GM21786 (cell line): Measurements from ENCODE around the gene BSN.
"Not testable (repeated sequence)": the region's sequence is repeated elsewhere in the genome, so short reads cannot be mapped to it uniquely, and the experiment has no call there.

Experiments
- ATAC-seq: cut with Tn5 transposase; IDR thresholded peaks from one replicate; pipeline ENCODE4 v1.9.1; 2021; ENCODE audit not compliant: unreplicated experiment

The BSN gene

DNA sequence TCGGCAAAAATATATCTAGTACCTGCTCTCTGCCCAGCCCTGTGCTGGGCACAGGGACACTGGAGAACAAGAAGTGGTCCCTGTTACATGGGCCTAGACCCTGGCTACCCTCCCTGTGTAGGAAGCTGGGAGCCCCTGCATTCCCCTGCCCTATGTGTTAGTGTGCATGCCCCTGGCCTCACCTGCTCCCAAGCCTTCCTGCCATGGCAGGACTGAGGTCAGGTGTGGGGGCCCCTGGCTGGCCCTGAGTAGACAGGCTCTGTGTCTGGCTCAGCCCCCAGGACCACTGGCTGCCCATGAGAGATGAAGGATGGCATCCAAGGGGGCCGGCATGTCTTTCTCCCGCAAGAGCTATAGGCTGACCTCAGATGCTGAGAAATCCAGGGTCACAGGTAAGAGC, 136.6 kb downstream of the BSN start:
- ATAC-seq: not testable (repeated sequence)

DNA sequence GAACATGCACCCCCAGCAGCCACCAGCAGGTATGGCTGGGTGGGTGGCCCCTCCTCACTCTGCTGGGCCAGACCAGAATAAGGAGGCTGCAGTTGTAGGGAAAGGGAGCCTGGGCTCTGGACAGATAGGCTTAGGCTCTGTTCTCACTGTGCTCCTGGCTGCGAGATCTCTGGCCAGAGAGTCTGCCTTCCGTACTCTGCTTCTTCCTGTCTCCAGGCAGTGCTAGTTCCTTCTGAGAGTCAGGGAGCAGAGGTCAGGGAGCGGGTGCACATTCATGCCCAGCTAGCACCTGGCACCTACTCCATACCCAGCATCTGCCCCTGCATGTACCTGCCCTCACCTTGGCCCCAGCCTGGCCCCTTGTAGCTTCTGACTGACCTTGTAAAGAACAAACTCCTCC, 137.2 kb downstream of the BSN start:
- ATAC-seq: not testable (repeated sequence)

DNA sequence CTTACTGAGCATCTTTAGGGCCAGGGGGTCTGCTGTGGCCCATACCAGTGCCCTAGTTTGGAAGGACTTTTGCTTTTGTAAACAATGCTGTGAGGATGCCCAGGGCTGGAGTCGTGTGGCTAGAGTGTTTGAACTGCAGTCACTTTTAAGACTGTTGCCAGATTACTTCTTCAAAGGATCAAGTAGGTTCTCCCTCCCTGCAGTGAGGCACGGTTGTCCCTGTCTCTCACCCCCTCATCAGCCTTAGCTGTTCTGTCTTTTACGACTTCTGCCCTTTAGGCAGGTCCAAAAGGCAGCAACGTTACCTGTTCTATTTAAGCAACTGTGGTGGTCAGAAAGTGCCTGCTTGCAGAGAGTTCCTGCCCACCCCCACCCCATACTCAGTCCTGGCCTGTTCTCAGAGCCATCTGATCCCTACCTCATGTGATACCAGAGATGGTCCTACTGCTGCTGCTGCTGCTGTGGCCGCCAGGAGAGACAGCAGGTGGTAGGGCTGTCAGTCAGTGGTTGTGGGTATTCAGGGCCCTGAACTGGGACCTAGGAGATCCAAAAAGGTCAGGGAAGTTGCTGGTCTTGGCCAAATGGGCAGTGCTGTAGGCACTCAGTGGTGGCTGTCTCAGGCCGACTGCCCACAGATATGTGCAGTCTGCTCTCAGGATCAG, 140.3 kb downstream of the BSN start:
- ATAC-seq: not testable (repeated sequence)

DNA sequence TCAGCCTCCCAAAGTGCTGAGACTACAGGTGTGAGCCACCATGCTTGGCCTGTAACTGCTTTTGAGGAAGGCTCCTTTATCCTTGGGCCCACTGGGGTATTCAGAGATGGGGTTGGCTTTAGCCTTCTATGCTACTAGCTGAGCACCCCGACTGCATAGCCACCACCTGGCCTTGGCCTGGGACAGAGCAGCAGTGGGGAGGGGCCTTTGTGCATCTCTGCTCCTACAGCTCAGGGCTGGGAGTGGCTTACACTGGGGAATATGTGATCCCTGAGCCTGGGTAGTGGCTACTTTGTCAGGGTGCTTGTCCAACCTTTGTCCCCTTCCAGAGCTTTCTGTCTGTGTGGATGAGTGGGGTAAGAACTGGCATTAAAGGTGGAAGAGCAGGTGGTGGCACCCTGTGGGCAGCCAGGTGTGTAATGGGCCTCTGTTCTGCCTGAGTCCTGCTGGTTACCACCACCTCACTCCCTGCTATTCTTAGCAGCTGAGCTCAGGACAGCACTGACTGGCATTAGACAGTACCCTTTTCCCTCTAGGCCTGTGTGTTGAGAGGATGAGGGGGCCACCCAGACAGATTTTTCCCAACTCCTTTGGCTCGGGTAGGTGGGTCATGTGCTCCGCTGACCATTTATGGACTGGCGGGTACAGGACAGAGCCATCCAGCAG, 141.2 kb downstream of the BSN start:
- not testable (repeated sequence) for ATAC-seq

DNA sequence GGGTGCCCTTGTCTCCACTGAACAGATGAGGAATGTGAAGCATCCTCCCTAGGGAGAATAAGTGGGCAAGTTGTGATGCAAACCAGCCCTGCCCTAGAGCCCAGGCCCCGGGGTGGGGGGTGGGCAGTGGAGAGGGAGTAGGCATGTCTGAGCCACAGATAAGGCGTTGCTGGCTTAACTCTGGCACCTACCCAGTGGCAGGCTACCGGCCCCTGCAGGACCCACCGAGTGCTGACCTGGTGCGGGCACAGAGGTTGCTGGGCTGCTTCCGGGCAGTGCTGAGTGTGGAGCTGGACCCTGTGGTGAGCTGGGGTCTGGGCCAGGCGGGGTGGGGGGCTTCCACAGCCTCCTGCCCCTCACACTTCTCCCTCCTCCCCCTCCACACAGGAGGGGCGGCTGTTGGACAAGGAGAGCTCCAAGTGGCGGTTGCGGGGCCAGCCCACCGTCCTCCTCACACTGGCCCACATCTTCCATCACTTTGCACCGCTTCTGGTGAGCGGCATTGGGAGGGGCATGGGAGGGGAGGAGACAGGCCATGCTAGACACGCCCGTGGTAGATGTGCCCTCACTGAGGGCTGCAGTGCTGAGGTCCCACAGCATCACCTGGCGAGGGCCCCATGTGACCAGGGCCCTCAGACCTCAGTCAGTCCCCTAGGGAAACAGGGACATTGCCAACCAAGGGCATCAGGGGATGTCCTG, 145.2 kb downstream of the BSN start:
- no peak for ATAC-seq

DNA sequence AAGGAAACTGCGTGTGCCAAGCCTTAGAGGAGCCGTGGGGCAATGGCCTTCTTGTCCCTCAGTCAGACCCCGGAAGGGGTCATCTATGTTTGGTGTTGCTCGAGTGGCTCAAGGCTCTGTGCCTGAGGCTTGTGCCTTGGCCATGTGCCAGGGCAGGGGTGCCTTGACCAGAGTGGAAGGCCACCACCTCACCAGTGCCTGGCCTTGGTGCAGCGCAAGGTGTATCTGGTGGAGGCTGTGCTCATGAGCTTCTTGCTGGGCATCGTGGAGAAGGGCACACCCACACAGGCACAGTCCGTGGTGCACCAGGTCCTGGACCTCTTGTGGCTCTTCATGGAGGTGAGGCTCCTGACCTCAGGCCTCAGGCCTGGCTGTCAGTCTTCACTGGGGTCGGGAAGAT, 145.7 kb downstream of the BSN start:
- no peak for ATAC-seq

DNA sequence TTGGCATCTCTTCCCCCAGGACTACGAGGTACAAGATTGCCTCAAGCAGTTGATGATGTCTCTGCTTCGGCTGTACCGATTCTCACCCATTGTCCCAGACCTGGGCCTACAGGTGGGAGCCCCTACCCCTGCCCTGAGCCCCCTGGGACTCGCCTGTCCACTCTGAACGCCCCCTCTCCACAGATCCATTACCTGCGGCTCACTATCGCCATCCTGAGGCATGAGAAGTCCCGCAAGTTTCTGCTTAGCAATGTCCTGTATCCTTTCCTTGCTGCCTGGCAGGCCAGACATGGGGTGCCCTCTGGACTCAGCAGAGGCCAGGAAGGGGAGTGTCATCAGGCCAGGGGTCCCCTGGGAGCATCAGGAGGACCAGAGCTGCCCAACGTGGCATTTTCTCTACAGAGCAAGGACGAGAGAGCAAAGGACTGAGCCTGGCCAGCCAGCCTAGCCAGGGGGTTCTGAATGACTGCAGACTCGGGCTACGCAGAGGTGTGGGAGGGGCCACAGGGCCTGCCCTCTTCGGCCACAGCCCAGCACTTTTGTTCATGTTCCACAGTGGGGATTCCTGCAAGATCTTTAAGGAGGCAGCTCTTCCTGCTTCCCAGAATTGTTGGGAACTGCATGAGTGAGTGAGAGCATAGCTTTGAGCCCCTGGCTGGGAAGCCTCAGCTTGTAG, 146.3 kb downstream of the BSN start:
- no peak for ATAC-seq

DNA sequence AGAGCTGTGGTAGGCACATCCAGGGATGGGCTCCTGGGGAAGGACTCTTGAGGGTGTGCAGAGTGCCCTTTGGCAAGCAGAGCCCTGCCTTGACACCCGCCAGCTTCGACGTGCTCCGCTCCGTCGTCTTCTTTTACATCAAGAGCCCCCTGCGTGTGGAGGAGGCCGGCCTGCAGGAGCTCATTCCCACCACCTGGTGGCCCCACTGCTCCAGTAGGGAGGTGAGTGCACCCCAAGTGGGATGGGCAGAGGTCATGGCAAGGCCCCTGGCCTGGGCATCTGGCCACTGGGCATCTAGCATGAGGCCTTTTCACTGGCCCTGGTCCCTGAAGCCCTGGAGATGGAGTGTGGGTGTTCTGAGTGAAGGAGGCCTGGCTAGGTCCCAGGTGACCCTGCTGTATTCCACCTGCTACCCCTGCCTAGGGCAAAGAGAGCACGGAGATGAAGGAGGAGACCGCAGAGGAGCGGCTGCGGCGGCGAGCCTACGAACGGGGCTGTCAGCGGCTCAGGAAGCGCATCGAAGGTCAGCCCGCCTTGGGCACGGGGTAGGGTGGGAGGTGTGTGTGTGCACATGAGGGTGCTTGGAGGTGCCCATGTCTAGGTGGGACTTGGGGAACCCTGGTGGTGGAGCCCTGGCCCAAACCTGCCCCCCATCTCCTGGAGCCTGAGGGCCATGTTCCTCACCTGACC, 147.3 kb downstream of the BSN start:
- no peak for ATAC-seq

DNA sequence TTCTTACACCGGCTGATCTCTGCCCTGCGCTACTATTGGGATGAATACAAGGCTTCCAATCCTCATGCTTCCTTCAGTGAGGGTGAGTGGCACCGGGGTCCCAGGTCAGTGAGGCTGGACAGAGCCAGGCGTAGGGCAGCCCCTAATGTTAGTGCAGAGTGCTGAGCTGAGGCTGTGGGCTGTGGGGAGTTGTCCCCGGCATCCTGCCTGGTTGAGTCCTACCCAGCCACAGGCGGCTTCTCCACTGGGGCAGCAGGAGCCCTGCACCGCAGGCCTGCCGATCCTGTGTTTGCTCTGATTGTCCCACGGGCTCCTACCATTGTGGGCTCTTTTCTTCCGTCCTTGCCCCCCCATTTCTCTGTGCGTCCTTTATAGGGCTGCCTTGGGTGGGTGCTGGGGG, 148.4 kb downstream of the BSN start:
- ATAC-seq: no peak

DNA sequence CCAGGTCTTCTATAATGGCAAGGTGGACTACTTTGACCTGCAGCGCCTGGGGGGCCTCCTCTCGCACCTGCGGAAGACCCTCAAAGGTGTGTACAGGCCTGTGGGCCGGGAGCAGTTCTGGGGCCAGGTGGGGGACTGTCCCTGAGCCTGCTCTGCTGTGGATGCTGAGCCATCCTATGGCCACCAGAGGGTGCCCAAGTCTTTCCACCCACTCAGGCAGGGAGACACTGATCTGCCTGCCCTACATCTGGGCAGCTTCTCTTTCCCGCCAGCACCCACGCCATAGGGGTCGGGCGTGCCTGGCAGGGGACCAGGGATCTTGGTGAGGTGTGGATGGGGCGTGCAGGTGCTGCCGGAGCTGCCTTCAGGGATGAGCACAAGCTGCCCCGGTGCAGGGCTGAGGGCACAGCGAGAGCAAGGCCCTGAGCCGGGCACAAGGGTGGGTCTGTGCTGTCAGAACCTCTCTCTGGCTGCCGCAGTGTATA, 149.2 kb downstream of the BSN start:
- ATAC-seq: peak; percentile 69

DNA sequence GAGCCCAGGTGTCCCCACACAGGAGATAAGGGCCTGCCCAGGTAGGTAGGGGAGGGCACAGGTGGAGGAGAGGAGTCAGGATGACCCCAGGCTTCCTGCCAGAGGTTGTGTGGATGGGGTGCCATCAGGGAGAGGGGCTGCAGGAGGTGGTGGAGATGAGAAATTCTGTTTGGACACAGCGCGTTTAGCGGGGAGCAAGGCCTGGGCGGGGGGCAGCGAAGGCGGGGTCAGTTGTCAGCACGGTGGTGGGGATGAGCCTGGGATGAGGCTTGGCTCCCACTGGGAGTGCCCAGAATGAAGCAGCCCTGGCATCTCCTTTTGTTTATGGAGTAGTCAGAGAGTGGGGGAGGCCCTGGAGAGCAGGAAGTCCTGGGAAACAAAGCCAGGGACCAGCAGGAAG, 149.7 kb downstream of the BSN start:
- no peak for ATAC-seq

DNA sequence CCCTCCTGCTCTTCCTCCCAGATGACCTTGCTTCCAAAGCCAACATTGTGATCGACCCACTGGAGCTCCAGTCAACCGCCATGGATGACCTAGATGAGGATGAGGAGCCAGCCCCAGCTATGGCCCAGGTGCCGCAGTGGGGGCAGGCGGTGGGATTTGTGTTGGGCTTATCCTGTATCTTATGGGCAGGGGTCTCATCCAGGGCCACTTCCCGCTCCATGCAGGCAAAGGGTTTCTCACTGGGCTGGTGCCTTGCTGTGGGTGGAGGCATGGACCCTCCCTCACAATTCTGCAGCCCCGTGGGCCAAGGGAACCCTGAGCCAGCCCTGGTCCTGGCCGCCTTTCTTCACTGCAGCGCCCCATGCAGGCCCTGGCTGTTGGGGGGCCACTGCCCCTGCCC, 150.4 kb downstream of the BSN start:
- no peak for ATAC-seq

DNA sequence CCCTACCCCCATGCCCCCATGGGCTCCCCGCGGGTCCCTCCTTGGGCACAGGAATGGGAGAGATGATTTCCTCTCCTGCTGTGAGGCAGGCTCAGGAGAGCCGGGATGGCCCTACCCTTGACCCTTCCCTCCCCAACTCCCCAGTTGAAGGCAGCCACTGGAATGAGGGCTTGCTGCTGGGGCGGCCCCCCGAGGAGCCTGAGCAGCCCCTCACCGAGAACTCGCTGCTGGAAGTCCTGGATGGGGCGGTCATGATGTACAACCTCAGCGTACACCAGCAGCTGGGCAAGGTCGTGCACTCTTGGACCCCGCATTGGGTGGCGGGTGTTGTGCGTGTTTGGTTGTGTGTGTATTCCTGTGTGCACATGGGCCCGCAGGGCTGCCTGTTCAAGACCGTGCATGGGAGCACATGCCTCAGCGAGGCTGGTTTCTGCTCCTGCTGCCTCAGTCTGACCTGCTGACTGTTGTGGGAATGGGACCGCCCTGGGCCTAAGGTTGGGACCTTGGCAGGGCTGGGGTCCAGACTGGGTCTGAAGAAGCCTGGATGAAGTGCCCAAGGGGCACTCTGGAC, 151.2 kb downstream of the BSN start:
- ATAC-seq: no peak

DNA sequence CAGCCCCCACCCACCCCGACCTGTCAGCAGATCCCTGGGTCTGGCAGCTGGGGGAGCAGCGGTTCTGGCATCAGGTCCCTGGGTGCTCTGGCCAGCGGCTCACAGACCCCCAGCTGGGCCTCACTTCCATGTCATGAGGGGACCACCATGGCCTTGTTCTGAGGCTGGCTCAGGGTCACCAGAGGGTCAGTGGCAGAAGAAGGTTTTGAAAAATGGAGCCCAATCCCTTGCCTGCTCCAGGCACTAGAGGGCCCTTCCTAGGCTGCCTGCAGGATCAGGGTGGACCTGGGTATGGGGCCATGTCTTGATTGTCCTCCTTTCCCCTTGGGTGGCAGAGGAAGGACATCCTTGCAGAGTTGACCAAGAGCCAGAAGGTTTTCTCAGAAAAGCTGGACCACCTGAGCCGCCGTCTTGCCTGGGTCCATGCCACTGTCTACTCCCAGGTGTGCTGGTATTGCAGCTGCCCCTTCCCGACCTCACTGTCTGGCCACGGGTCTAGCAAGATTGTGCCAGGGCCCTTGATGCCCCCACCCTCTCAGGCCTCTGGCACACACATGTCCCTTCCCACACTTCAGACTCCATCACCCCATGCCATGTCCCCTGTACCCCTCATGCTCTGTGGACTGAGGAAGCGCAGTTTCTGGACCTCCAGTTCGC, 152.3 kb downstream of the BSN start:
- no peak for ATAC-seq

DNA sequence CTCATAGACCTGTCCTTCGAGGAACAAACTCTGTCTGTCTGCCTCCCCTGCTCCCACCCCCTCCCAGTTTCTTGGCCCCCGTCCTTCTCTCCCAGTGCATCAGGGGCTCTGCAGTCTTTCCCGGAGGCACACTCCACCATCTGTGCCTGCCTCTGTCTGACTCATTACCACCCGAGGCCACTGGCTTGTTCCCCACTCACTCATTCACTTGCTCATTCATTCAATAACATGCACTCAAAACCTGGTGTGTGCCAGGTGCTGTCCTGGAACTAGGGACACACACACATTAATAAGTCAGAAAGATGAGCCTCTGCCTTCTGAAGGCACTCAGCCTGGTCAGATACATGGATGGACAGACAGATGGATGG, 152.8 kb downstream of the BSN start:
- no peak for ATAC-seq

DNA sequence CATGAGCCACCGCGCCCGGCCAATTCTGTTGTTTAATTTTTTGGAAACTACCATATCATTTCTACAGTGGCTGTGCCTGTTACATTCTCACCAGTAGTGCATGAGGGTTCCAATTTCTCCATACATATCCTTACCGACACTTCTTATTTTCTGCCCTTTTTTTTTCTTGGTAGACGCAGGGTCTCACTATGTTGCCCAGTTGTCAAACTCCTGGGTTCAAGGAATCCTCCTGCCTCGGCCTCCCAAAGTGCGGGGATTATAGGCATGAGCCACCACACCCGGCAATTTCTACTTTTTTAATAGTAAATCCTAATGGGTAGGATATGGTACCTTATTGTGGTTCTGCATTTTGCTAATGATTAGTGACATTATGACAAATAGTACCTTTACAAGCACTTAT, 155.6 kb downstream of the BSN start:
- no peak for ATAC-seq

DNA sequence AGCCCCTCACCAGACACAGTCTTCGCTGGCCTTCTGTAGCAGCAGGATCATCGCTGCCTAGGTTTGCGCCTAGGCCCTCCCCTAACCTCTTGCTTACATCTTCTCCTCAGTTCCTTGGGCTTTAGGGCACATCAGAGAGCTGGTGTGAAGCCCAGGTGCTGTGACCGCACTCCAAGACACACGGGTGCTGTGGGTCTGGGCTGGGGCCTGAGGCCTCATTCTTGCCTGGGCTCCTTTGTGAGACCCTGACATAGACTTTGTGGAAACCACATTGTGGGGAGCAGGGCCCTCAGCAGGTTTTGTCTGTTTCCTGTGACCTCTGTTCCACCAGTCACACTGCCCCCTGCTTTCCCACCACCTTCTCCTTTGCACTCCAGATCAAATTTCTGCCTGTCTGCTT, 157.2 kb downstream of the BSN start:
- ATAC-seq: no peak

DNA sequence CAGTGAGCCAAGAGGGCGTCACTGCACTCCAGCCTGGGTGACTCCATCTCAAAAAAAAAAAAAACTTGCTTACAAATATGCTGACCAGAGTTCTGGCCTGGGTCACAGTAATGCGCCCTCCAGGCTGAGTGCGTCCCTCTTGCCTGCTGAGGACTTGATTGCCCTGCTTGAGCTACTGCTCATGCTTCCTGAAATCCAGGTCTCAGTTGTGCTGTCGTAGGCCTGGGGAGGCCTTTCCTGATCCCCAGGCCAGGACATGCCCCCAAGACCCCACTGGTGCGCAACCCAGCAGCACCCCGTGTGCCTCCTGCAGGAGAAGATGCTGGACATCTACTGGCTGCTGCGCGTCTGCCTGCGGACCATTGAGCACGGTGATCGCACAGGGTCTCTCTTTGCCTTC, 157.9 kb downstream of the BSN start:
- no peak for ATAC-seq

DNA sequence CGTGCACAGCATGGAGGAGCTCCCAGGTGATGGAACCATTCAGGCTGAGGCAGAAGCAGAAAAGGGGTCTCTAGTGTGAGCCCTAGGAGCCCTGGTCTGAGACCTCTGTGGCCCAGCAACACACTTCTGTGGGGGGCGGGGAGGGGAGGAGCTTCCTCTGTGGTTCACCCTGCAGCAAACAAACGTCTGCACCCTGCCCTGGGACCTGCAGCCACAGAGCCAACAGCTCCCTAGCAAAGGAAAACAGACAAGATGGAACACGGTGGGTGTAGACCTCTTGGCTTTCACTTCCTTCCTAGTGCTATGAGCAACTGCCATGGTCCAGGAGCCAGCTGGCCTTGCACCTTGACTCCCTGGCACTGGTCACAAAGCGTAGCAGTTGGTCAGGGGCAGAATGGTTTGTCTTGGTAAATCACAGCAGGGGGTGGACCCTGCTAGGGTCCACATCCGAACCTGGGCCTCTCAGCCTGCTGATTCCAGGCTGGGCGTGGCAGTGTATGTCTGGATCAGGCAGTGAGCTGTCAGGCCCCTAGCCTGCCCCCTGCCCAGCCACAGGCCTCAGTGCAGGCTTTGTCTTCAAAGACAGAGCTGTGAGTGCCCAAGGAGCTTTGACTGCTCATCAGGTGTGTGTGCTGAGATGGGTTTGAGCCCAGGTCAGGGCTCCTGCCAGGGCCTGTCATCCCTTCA, 158.5 kb downstream of the BSN start:
- no peak for ATAC-seq
